Aorta (tissue), 5 donors: ENCODE data around the gene RPS15. TPM values are rescaled to one million over a fixed set of nuclear protein-coding genes. Genes with fewer than 3 reads are reported as not detected.
A peak's percentile ranks its signal among the peaks of the same experiment; 100 is the strongest.

Source experiments
- ATAC-seq: fragments of 200-7000 bp; cut with Tn5 transposase; one replicate; pipeline ENCODE4 v1.9.1; 2022; ENCODE audit warnings: moderate library complexity; ENCODE audit not compliant: low FRiP score
- DNase-seq, 2 donors: peaks; one replicate each; pipeline ENCODE4 v3.0.0-alpha.2; 2020
- H3K27ac ChIP-seq, 2 donors: one replicate each; pipeline ENCODE4 v1.5.1; 2013; ENCODE audit warnings: low read length in 2 of 2, mild to moderate bottlenecking in 2 of 2, moderate library complexity in 2 of 2, control low read depth in 1 of 2, inconsistent platforms in 1 of 2, low read depth in 1 of 2
- H3K27me3 ChIP-seq, 2 donors: one replicate each; pipeline ENCODE4 v1.6.1; 2013; ENCODE audit warnings: control low read depth in 1 of 2, low read length in 1 of 2, mild to moderate bottlenecking in 1 of 2, moderate library complexity in 1 of 2; ENCODE audit not compliant: insufficient read depth in 2 of 2, control insufficient read depth in 1 of 2
- H3K36me3 ChIP-seq, 2 donors: one replicate each; pipeline ENCODE4 v1.6.1; 2013; ENCODE audit warnings: control low read depth in 1 of 2, low read length in 1 of 2, mild to moderate bottlenecking in 1 of 2; ENCODE audit not compliant: insufficient read depth in 2 of 2, control insufficient read depth in 1 of 2
- H3K4me1 ChIP-seq, 2 donors: one replicate each; pipeline ENCODE4 v1.6.1; 2013; ENCODE audit warnings: low read length in 2 of 2, control low read depth in 1 of 2, mild to moderate bottlenecking in 1 of 2, moderate library complexity in 1 of 2; ENCODE audit not compliant: insufficient read depth in 2 of 2, control insufficient read depth in 1 of 2
- H3K4me3 ChIP-seq, 2 donors: one replicate each; pipeline ENCODE4 v1.5.1; 2013; ENCODE audit warnings: low read length in 2 of 2, control low read depth in 1 of 2, mild to moderate bottlenecking in 1 of 2
- H3K9me3 ChIP-seq: one replicate; pipeline ENCODE4 v1.6.1; 2013; ENCODE audit warnings: mild to moderate bottlenecking, low read length; ENCODE audit not compliant: control insufficient read depth
- WGBS, 2 donors: extraction: QIAGEN DNeasy Blood & Tissue Kit; methylation state at CpG; one replicate each; pipeline ENCODE4 v1.1.7; 2013; 5-methylcytosine and 5-hydroxymethylcytosine counted together
- intact Hi-C, 2 donors: fragments of 100-400 bp; cut with DNase I; formaldehyde crosslinking; loops; one replicate each; pipeline versions ENCODE4 v1.14.2 to v1.15.0; 2022
- polyA plus RNA-seq, 2 donors: library from polyadenylated mRNA; stranded (reverse); fragments of 200-250 nt; gene quantifications; one replicate each; pipeline ENCODE4 v1.2.3, GENCODE V29; 2013
- total RNA-seq, 2 donors: library from RNA; stranded (reverse); fragmentation: NEBNext Ultra II Directional; extraction: Animal tissue kit (Norgen Biotek cat#: 25700); gene quantifications; one replicate each; pipeline ENCODE4 v1.2.1, GENCODE V29; 2021
- donor health status: healthy with polysubstance abuse.
- donor health status: Bipolar disorder and iron deficiency.
- donor health status: DM: no; HTN: no; CAD: no.
- donor health status: DM: no; HTN: no; CAD: no.
- donor health status: DM: yes; HTN: yes; CAD: no.

The RPS15 gene
- total and polyA plus RNA-seq, 4 donors = 707 to 2,878 (median 1,767) TPM

GRCh38 chr19:1394252-1395193, 43.7 kb upstream of the RPS15 start:
- H3K9me3 ChIP-seq = no peaks in the 10 kb centered on the region
- H3K27ac ChIP-seq = no peak overlapping the region
- peaks cover 0 to 2% of the 10 kb centered on the region in 2 donors for H3K36me3 ChIP-seq
- ATAC-seq = no peak
- H3K27me3 ChIP-seq = no peaks in the 10 kb centered on the region
- no peak for DNase-seq
- intact Hi-C loops = no loop called here
- H3K4me3 ChIP-seq = no peak overlapping the region
- H3K4me1 ChIP-seq = no peaks in the 10 kb centered on the region
- WGBS, 2 donors = 67 to 78% methylated on average over 22 to 43 of the region's 43 CpGs

GRCh38 chr19:1395194-1396018, 42.8 kb upstream of the RPS15 start:
- Histone ChIP-seq H3K36me3 (peaks cover 0 to 2% of the 10 kb centered on the region in 2 donors), H3K9me3 (no peaks in the 10 kb centered on the region), H3K4me1 (no peaks in the 10 kb centered on the region), H3K27me3 (no peaks in the 10 kb centered on the region), H3K4me3 (no peak overlapping the region), H3K27ac (no peak overlapping the region)
- peak in 1 of 2 donors; percentile 73 for DNase-seq
- no peak for ATAC-seq
- WGBS, 2 donors = 78 to 79% methylated on average over 50 to 52 of the region's 52 CpGs
- intact Hi-C loops = no loop called here

GRCh38 chr19:1396019-1396767, 42.0 kb upstream of the RPS15 start:
- ATAC-seq (no peak), DNase-seq (peak in 1 of 2 donors; percentile 73)
- intact Hi-C loops = no loop called here
- Histone ChIP-seq H3K4me3 (no peak overlapping the region), H3K9me3 (no peaks in the 10 kb centered on the region), H3K36me3 (no peaks in the 10 kb centered on the region), H3K27ac (no peak overlapping the region), H3K4me1 (no peaks in the 10 kb centered on the region), H3K27me3 (no peaks in the 10 kb centered on the region)
- WGBS, 2 donors = 44 to 52% methylated on average over 24 to 25 of the region's 25 CpGs

- DNase-seq (peak in 1 of 2 donors; percentile 78), ATAC-seq (no peak)
- Histone ChIP-seq H3K4me1 (no peaks in the 10 kb centered on the region), H3K36me3 (no peaks in the 10 kb centered on the region), H3K27ac (no peak overlapping the region), H3K27me3 (no peaks in the 10 kb centered on the region), H3K9me3 (no peaks in the 10 kb centered on the region), H3K4me3 (no peak overlapping the region)
- intact Hi-C loops = no loop called here
- 77 to 84% methylated on average over 40 to 42 of the region's 42 CpGs for WGBS, 2 donors
These were observed 41.2 kb upstream of the RPS15 start for GRCh38 chr19:1396768-1397679.

- H3K9me3 ChIP-seq = no peaks in the 10 kb centered on the region
- ATAC-seq = no peak
- WGBS, 2 donors = 94 to 96% methylated on average over 9 of the region's 9 CpGs
- no peaks in the 10 kb centered on the region for H3K27me3 ChIP-seq
- no peaks in the 10 kb centered on the region for H3K36me3 ChIP-seq
- intact Hi-C loops = no loop called here
- no peak for DNase-seq
- H3K4me3 ChIP-seq = no peak overlapping the region
- no peak overlapping the region for H3K27ac ChIP-seq
- H3K4me1 ChIP-seq = no peaks in the 10 kb centered on the region
These were observed 40.4 kb upstream of the RPS15 start for GRCh38 chr19:1397838-1398237.

GRCh38 chr19:1399079-1399478, 39.1 kb upstream of the RPS15 start:
- DNase-seq (no peak), ATAC-seq (no peak)
- H3K36me3 ChIP-seq = no peaks in the 10 kb centered on the region
- intact Hi-C loops = no loop called here
- 90 to 93% methylated on average over 13 to 19 of the region's 19 CpGs for WGBS, 2 donors
- no peaks in the 10 kb centered on the region for H3K9me3 ChIP-seq
- H3K4me3 ChIP-seq = no peak overlapping the region
- H3K4me1 ChIP-seq = no peaks in the 10 kb centered on the region
- no peaks in the 10 kb centered on the region for H3K27me3 ChIP-seq
- H3K27ac ChIP-seq = no peak overlapping the region

- intact Hi-C loops = loop anchor here in 1 of 2 donors (5.0 kb wide), 1 partner anchor 117 kb away; no protein-coding TSS in a partner anchor
- DNase-seq = no peak
- H3K4me3 ChIP-seq = no peak overlapping the region
- WGBS, 2 donors = 93 to 94% methylated on average over 15 of the region's 15 CpGs
- no peaks in the 10 kb centered on the region for H3K36me3 ChIP-seq
- no peaks in the 10 kb centered on the region for H3K4me1 ChIP-seq
- no peaks in the 10 kb centered on the region for H3K9me3 ChIP-seq
- no peak for ATAC-seq
- H3K27me3 ChIP-seq = no peaks in the 10 kb centered on the region
- no peak overlapping the region for H3K27ac ChIP-seq
These were observed 38.5 kb upstream of the RPS15 start for GRCh38 chr19:1399745-1400144.
